Measurements from ENCODE around the gene KRTAP4-8.

The KRTAP4-8 gene

DNA sequence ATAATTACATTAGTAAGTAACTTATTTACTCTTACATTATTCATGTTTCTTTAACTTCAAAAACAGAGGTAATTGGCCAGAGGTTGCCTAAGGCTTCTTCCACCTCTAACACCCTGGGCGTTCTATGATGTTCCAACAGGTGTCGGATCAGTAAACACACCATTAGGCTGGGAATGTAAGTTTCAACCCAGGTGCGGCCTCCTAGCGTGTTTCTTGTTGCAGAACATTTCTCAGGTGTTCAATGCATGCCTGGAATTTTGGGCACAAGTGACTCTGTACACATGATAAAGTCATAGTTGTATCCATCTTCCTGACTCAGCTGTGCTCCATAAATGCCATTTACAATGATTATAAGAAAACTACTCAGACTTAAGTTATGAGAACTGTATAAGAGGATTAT is 43.9 kb downstream of the KRTAP4-8 start:
- no peak for TF ChIP-seq JUND (IDR thresholded peaks at IDR 0.05; ENCODE audit: low read depth)
- in situ Hi-C loops (cut with HindIII; ENCODE audit: low pct_unique_long_range_greater_than_20kb, low sequenced_read_pairs) = no loop called here
- no peak for DNase-seq (ENCODE audit: low read depth in 1 of 2, low spot score in 1 of 2)

- in situ Hi-C loops (cut with HindIII; ENCODE audit: low pct_unique_long_range_greater_than_20kb, low sequenced_read_pairs) = no loop called here
- TF ChIP-seq JUND (IDR thresholded peaks at IDR 0.05; ENCODE audit: low read depth) = no peak
- DNase-seq (ENCODE audit: low read depth in 1 of 2, low spot score in 1 of 2) = no peak
Measured at GRCh38 chr17:41052566-41052965, 45.4 kb downstream of the KRTAP4-8 start.

DNA sequence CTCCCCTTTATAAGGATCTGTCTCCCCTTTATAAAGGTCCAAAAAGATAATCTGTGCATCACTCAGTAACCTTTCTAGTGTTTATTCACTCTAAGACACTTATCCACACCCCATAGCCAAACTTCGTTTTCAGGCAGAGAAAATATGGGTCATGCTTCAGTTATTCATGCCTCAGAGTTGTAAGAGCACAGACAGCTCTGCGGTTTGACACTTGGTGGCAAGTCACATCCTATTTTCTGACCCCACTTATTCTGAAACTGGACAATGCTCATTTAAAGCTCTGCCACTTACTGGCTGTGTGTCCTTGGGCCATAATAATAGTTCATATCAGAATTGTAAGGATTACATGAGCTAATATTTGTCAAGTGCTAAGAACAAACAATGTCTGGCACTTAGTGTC is 48.8 kb downstream of the KRTAP4-8 start:
- in situ Hi-C loops (cut with HindIII; ENCODE audit: low pct_unique_long_range_greater_than_20kb, low sequenced_read_pairs) = no loop called here
- DNase-seq (ENCODE audit: low read depth in 1 of 2, low spot score in 1 of 2) = peak in 1 of 2 experiments; percentile 57
- TF ChIP-seq JUND (IDR thresholded peaks at IDR 0.05; ENCODE audit: low read depth) = no peak

- no peak for TF ChIP-seq JUND (IDR thresholded peaks at IDR 0.05; ENCODE audit: low read depth)
- no peak for DNase-seq (ENCODE audit: low read depth in 1 of 2, low spot score in 1 of 2)
- in situ Hi-C loops (cut with HindIII; ENCODE audit: low pct_unique_long_range_greater_than_20kb, low sequenced_read_pairs) = no loop called here
Measured at GRCh38 chr17:41048441-41048840, 49.5 kb downstream of the KRTAP4-8 start.

All from T47D (cell line).